ENCODE results near the gene ZNG1C.
"Not testable (repeated sequence)": the region's sequence is repeated elsewhere in the genome, so short reads cannot be mapped to it uniquely, and the experiment has no call there.

ZNG1C gene

GRCh38 chr9:68338000-68338399 is 96.2 kb downstream of the ZNG1C start:
- not testable (repeated sequence) for H3K27me3 ChIP-seq (ENCODE audit: insufficient read depth, low read depth); H3K9ac ChIP-seq; H3K4me2 ChIP-seq; H3K27ac ChIP-seq; H3K79me2 ChIP-seq (ENCODE audit: insufficient read depth, low read depth); H3K4me1 ChIP-seq (ENCODE audit: low read depth, poor library complexity, severe bottlenecking); H3K4me3 ChIP-seq (IDR thresholded peaks at IDR 0.05; ENCODE audit: insufficient read depth, low read depth, low read length); H4K20me1 ChIP-seq (ENCODE audit: insufficient read depth); H2AFZ ChIP-seq (ENCODE audit: low read depth); H3K36me3 ChIP-seq (ENCODE audit: insufficient read depth)

GRCh38 chr9:68342265-68343025 is 100.7 kb downstream of the ZNG1C start:
- H3K27me3 ChIP-seq (ENCODE audit: insufficient read depth, low read depth); H3K4me2 ChIP-seq; H3K79me2 ChIP-seq (ENCODE audit: insufficient read depth, low read depth); H3K36me3 ChIP-seq (ENCODE audit: insufficient read depth); H4K20me1 ChIP-seq (ENCODE audit: insufficient read depth); H3K4me3 ChIP-seq (IDR thresholded peaks at IDR 0.05; ENCODE audit: insufficient read depth, low read depth, low read length); H2AFZ ChIP-seq (ENCODE audit: low read depth); H3K4me1 ChIP-seq (ENCODE audit: low read depth, poor library complexity, severe bottlenecking); H3K27ac ChIP-seq; H3K9ac ChIP-seq: not testable (repeated sequence)

GRCh38 chr9:68343242-68343641 is 101.5 kb downstream of the ZNG1C start:
- not testable (repeated sequence) for H3K9ac ChIP-seq; H3K4me2 ChIP-seq; H3K27ac ChIP-seq; H3K4me3 ChIP-seq (IDR thresholded peaks at IDR 0.05; ENCODE audit: insufficient read depth, low read depth, low read length); H3K36me3 ChIP-seq (ENCODE audit: insufficient read depth); H3K79me2 ChIP-seq (ENCODE audit: insufficient read depth, low read depth); H4K20me1 ChIP-seq (ENCODE audit: insufficient read depth); H3K27me3 ChIP-seq (ENCODE audit: insufficient read depth, low read depth); H2AFZ ChIP-seq (ENCODE audit: low read depth); H3K4me1 ChIP-seq (ENCODE audit: low read depth, poor library complexity, severe bottlenecking)

- not testable (repeated sequence) for H3K4me3 ChIP-seq (IDR thresholded peaks at IDR 0.05; ENCODE audit: insufficient read depth, low read depth, low read length); H3K9ac ChIP-seq; H3K4me1 ChIP-seq (ENCODE audit: low read depth, poor library complexity, severe bottlenecking); H3K27ac ChIP-seq; H3K36me3 ChIP-seq (ENCODE audit: insufficient read depth); H3K27me3 ChIP-seq (ENCODE audit: insufficient read depth, low read depth); H2AFZ ChIP-seq (ENCODE audit: low read depth); H3K4me2 ChIP-seq; H3K79me2 ChIP-seq (ENCODE audit: insufficient read depth, low read depth); H4K20me1 ChIP-seq (ENCODE audit: insufficient read depth)
Measured at GRCh38 chr9:68343992-68344391, 102.2 kb downstream of the ZNG1C start.
